Retinal pigment epithelial cell (primary cell): Measurements from ENCODE around the gene GPR87.

Experiments
- DNase-seq: peaks from one replicate; pipeline ENCODE4 v3.0.0-alpha.2; 2010; ENCODE audit warnings: low read depth
- H3K4me3 ChIP-seq: 2 replicates; pipeline ENCODE4 v1.5.1; 2011; ENCODE audit warnings: mild to moderate bottlenecking, low read length, control low read depth, moderate library complexity
- TF ChIP-seq, protein P1 (sequence below): conservative IDR thresholded peaks from 2 replicates; pipeline ENCODE4 v1.5.1; 2011; ENCODE audit warnings: low read depth, low read length, control low read depth, inconsistent platforms

GPR87 gene

DNA sequence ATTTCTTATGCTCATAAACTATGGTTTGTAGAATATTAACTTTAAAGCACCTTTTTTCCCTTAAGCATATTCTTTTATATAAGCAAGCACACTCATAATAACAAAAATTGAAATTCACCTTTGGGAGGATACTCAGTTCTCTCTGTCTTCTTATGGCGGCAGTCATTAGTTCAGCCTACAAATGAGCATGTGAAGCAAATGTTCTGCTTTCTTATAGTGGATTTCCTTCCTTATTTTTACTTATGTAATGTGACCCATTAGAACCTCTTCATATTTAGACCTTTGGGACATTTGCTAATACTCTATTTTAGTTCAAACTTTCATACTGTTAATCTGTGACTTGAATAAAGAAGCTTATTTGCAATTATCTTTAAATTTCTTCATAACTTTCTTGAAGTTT is 12.7 kb upstream of the GPR87 start, which contains the start of gene P2RY13:
Gene P2RY13 (minus strand): TSS at position 187 of the 400 bp plus-strand sequence. CDS start 21 bp downstream, at position 166.
- H3K4me3 ChIP-seq: no peak within 1 kb of the TSS
- no peak for DNase-seq
- TF ChIP-seq, protein P1, sequence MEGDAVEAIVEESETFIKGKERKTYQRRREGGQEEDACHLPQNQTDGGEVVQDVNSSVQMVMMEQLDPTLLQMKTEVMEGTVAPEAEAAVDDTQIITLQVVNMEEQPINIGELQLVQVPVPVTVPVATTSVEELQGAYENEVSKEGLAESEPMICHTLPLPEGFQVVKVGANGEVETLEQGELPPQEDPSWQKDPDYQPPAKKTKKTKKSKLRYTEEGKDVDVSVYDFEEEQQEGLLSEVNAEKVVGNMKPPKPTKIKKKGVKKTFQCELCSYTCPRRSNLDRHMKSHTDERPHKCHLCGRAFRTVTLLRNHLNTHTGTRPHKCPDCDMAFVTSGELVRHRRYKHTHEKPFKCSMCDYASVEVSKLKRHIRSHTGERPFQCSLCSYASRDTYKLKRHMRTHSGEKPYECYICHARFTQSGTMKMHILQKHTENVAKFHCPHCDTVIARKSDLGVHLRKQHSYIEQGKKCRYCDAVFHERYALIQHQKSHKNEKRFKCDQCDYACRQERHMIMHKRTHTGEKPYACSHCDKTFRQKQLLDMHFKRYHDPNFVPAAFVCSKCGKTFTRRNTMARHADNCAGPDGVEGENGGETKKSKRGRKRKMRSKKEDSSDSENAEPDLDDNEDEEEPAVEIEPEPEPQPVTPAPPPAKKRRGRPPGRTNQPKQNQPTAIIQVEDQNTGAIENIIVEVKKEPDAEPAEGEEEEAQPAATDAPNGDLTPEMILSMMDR: no peak

DNA sequence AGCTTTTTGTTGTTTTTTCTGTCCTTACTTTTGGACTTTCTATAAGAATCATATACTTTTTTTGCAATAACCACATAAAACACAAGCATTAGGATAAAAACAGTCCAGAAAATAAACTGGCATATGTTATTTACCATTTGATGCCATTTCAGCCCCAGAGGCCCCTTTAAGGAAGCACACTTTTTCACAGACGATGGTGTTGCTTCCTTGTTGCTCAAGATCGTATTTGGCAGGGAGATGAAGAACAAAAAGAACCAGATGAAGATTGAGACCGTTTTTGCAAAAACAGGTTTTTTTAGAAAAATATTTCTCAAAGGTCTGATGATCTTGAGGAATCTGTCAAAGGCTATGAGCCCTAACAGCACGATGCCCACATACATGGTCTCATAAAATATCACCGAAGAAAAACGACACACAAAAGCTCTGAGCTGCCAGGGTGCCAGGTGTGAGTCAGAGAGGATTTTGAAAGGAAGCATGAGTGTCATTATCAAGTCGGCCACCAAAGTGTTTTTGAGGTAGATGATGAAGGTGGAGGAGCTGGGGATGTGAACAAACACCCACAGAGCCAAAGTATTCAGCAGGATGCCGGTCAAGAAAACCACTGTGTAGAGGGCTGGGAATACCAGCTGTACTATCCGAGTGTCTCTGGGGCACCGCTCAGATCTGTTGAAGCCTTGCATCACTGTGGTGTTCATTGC is 11.8 kb upstream of the GPR87 start:
- DNase-seq: no peak
- no peak overlapping the region for H3K4me3 ChIP-seq
- TF ChIP-seq, protein P1: peak; percentile 1

DNA sequence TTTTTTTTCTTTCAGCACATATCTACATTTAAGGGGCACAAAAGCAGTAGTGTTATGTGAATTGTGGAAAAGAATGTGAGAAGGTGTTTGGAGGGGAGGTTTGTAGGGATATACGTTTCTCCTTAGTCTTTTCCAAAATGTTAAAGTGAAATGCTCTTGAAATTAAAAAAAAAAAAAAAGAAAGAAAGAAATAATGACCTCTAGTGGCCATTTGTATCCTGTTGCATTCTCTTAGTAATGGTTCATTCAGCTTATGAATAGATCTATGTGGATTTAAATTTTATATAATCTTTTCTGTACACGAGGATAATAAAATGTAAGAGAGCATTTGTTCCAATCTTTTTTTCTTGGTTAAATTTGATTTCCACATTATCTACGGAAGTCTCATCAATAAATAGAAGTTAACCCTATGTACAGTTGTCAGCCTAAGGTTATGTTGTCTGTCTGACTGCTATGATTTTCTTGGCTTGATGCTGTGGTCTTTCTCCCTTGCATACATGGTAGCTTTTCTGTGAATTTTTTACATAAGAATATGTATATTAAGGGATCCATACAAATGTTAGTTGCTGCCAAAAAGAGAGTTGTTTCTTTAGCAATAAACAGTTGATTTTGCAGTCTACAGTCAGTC is 11.1 kb upstream of the GPR87 start:
- TF ChIP-seq, protein P1: peak; percentile 53
- no peak for DNase-seq
- H3K4me3 ChIP-seq: no peak overlapping the region

DNA sequence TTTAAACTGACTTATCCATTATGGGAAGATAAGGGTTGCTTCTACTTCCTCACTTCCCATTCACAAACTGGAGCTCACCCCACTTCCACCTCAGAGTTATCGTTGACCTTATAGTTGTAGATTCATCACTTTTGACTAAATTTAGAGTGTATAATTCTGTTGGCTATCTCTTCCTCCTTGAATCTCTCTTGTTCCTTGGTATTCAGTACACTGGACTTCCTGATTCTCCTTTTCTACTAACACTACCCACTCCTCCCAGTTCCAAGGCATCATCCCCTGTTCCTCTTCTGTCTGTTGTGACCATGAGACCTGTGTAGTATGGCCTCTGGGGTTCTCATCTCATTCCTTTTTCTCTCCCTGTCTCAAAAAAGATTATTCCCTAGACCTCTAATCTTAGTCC is 5.9 kb upstream of the GPR87 start:
- TF ChIP-seq, protein P1: no peak
- no peak overlapping the region for H3K4me3 ChIP-seq
- DNase-seq: no peak

DNA sequence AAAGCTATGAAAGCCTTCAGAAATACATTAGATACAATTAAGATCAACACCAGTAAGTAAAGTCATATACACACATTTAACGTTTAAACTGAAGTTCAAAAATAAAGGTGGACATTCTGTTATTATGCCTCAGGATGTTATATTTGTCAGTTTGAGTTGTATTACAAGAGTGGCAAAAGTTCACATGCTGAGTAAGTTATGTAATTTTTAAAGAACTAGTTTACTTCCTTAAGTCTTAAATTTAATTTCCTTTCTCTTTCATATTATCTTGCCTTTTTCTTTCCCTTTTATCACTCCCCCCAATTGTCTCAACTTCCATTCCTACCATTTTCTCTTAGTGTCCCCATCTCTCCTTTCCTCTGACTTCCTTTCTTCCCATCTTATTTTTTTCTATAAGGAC is 4.9 kb upstream of the GPR87 start:
- no peak for DNase-seq
- no peak overlapping the region for H3K4me3 ChIP-seq
- TF ChIP-seq, protein P1: no peak

DNA sequence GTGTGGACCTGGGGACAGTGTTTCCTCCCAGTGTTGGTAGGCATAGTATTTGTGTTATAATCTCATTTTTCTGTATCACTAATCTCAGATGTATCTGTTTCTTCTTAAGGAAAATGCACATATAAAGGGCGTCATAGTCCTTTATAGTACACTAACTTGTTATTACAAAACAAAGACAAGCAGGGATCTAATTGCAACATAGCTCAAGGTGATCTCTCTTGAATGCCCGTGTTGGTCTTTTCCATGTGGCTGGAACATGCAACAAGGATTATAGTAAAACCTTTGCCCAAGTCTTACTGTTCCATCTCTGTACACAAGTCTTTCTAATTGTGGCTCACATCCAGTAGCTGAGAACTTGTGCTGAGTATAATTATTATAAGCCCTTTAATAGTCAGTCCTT is 3.5 kb upstream of the GPR87 start:
- TF ChIP-seq, protein P1: no peak
- DNase-seq: no peak
- H3K4me3 ChIP-seq: no peak overlapping the region

DNA sequence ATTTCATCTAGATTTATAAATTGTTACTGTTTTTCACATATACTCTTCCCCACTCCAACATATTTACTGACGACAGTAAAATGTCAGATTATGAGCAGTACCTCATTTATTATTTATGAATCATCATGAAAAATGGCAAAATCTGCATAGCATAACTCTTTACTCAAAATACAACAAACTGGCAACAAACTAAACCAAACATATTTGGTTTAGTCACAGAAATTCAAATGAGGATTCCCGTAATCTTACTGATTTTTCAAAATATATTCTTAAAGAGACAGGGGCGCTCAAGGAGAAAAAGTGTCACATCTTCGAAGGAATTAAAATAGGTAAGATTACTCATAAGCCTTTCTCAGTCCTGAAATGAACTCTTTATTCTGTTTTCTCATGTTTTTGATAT is 3.0 kb upstream of the GPR87 start:
- no peak for DNase-seq
- no peak overlapping the region for H3K4me3 ChIP-seq
- TF ChIP-seq, protein P1: no peak
